HEK293 (cell line): ENCODE results near the gene JHY.

Experiments
- BCL11A ChIP-seq: fragments of 450-650 bp; formaldehyde crosslinking; IDR thresholded peaks from 2 replicates; pipeline ENCODE4 v1.5.1; 2016; ENCODE audit warnings: low read depth, missing biosample characterization, missing genetic modification characterization
- CTCF ChIP-seq: fragments of 450-650 bp; formaldehyde crosslinking; IDR thresholded peaks from 2 replicates; pipeline ENCODE4 v1.5.1; 2016; ENCODE audit warnings: missing biosample characterization, missing genetic modification characterization
- GLIS2 ChIP-seq: fragments of 450-650 bp; formaldehyde crosslinking; IDR thresholded peaks from 2 replicates; pipeline ENCODE4 v1.5.1; 2016; ENCODE audit warnings: missing biosample characterization, missing genetic modification characterization
- KLF16 ChIP-seq: fragments of 450-650 bp; formaldehyde crosslinking; IDR thresholded peaks from 2 replicates; pipeline ENCODE4 v1.5.1; 2017; ENCODE audit warnings: missing biosample characterization, missing genetic modification characterization
- KLF17 ChIP-seq: fragments of 450-650 bp; formaldehyde crosslinking; IDR thresholded peaks from 2 replicates; pipeline ENCODE4 v1.5.1; 2016; ENCODE audit warnings: missing biosample characterization, missing genetic modification characterization
- MEIS1 ChIP-seq: sonication (generic); formaldehyde crosslinking; IDR thresholded peaks from 2 replicates; pipeline ENCODE4 v1.8.1; 2022; ENCODE audit warnings: missing genetic modification reagents, mild to moderate bottlenecking, borderline replicate concordance
- REPIN1 ChIP-seq: fragments of 450-650 bp; formaldehyde crosslinking; IDR thresholded peaks from 2 replicates; pipeline ENCODE4 v1.5.1; 2017; ENCODE audit warnings: missing biosample characterization, missing genetic modification characterization, low read depth
- SP2 ChIP-seq: fragments of 450-650 bp; formaldehyde crosslinking; IDR thresholded peaks from 2 replicates; pipeline ENCODE4 v1.5.1; 2016; ENCODE audit warnings: missing biosample characterization, missing genetic modification characterization
- YY1 ChIP-seq: fragments of 450-650 bp; formaldehyde crosslinking; IDR thresholded peaks from 2 replicates; pipeline ENCODE4 v1.5.1; 2018; ENCODE audit warnings: missing biosample characterization, missing genetic modification characterization
- ZNF416 ChIP-seq: fragments of 450-650 bp; formaldehyde crosslinking; IDR thresholded peaks from 2 replicates; pipeline ENCODE4 v1.5.1; 2016; ENCODE audit warnings: missing biosample characterization, missing genetic modification characterization
- ZNF580 ChIP-seq: fragments of 450-650 bp; formaldehyde crosslinking; IDR thresholded peaks from 2 replicates; pipeline ENCODE4 v1.5.1; 2016; ENCODE audit warnings: missing biosample characterization, missing genetic modification characterization

- no peak for TF ChIP-seq ZNF580 (tag by site-specific recombination)
- no peak for TF ChIP-seq ZNF416 (tag by site-specific recombination)
- no peak for TF ChIP-seq KLF16
- TF ChIP-seq KLF17, result no peak
- no peak for TF ChIP-seq CTCF (tag by site-specific recombination)
- no peak for TF ChIP-seq REPIN1
- TF ChIP-seq YY1, result no peak
- no peak for TF ChIP-seq SP2 (tag by site-specific recombination)
- no peak for TF ChIP-seq MEIS1 (CRISPR knock-in tag)
- no peak for TF ChIP-seq GLIS2
- TF ChIP-seq BCL11A, result no peak
Measured at GRCh38 chr11:122920579-122920978, 38.0 kb downstream of the JHY start.
